ENCODE results near the gene DCDC2B. TPM values are rescaled to one million over a fixed set of nuclear protein-coding genes. Genes with fewer than 3 reads are reported as not detected.

DCDC2B gene
- total and polyA plus RNA-seq, 10 of the 15 experiments (the other 5 are each of a cell fraction or from before 2014, with no cell fraction given) = 0.12 to 0.21 (median 0.15) TPM; not detected in 7

GRCh38 chr1:32240140-32240951 lies 31.5 kb downstream of the DCDC2B start:
- in situ Hi-C loops (cut with MboI) = no loop called here
- DNase-seq (ENCODE audit: low read depth, low spot score) (no peak), FAIRE-seq (no peak), ATAC-seq (peak; percentile 81)
- Histone ChIP-seq H3K79me2 (ENCODE audit: control insufficient read depth, insufficient read depth, low read length) (no peaks in the 10 kb centered on the region), H2AFZ (ENCODE audit: control insufficient read depth, low read depth, low read length) (peak overlapping the region; percentile 89), H4K20me1 (ENCODE audit: control insufficient read depth, insufficient read depth) (no peaks in the 10 kb centered on the region), H3K27me3 (replicated peaks in 1 of 2; ENCODE audit: control insufficient read depth in 2 of 2, insufficient read depth in 2 of 2, low read length in 1 of 2) (no peaks in the 10 kb centered on the region), H3K9me3 (replicated peaks; ENCODE audit: control insufficient read depth, insufficient read depth, low read length) (no peaks in the 10 kb centered on the region), H3K9ac (ENCODE audit: control insufficient read depth, insufficient read depth, low read length) (peak overlapping the region; percentile 58), H3K4me3 (peak overlapping the region; percentile 72), H3K4me2 (ENCODE audit: control insufficient read depth, insufficient read depth) (peak overlapping the region; percentile 84), H3K36me3 (ENCODE audit: control insufficient read depth in 2 of 2, insufficient read depth in 2 of 2, low read length in 1 of 2) (no peaks in the 10 kb centered on the region), H3K4me1 (ENCODE audit: control insufficient read depth, insufficient read depth, low read length) (peaks cover 21% of the 10 kb centered on the region), H3K27ac (ENCODE audit: control insufficient read depth, insufficient read depth) (peak overlapping the region; percentile 13; the same call in 1 of the 2 replicates)
- BruUV-seq (replicated peaks) = no TSS peak
- SMC1A ChIA-PET (ENCODE audit: uncharacterized antibody, unreplicated experiment) = interaction anchor here (1.0 to 5.2 kb wide), 18 partner anchors 9 to 167 kb away, joined by 3 to 37 read pairs (median 6); partner anchors contain the start of genes BSDC1, HDAC1, IQCC and LCK
- CTCF ChIA-PET = interaction anchor here (0.5 to 6.0 kb wide), 22 partner anchors 9 to 533 kb away, joined by 3 to 50 read pairs (median 3); partner anchors contain the start of genes EIF3I, FAM167B, KPNA6 and LCK
- RAD21 ChIA-PET (ENCODE audit: unreplicated experiment) = interaction anchor here (0.7 to 3.8 kb wide), 18 partner anchors 10 to 167 kb away, joined by 3 to 34 read pairs (median 4); partner anchors contain the start of genes HDAC1, IQCC, KPNA6 and LCK
- intact Hi-C loops (cut with micrococcal nuclease; ENCODE audit: unreplicated experiment) = no loop called here
- 7% methylated on average over 54 of the region's 62 CpGs for WGBS (ENCODE audit: insufficient coverage, insufficient replicate concordance, low lambda C conversion rate, missing lambda C conversion rate)
- POLR2A ChIA-PET = interaction anchor here (0.6 to 2.0 kb wide), 13 partner anchors 10 to 438 kb away, joined by 3 to 6 read pairs (median 3); partner anchors contain the start of genes BSDC1 and LCK
- TF ChIP-seq MEF2A (IDR thresholded peaks at IDR 0.05; ENCODE audit: insufficient read depth, low read depth, low read length) (no peak), TBL1XR1 (IDR thresholded peaks at IDR 0.05; ENCODE audit: low read depth, low read length) (no peak), RAD51 (IDR thresholded peaks at IDR 0.05) (no peak), LARP7 (IDR thresholded peaks at IDR 0.05) (peak; percentile 16; the same call in 1 of the 2 replicates), MYC (IDR thresholded peaks at IDR 0.05; ENCODE audit: insufficient read depth, insufficient read length, insufficient replicate concordance, low read length, severe bottlenecking) (peak; percentile 40), CTCF (IDR thresholded peaks at IDR 0.05 in 2 of 3, conservative IDR thresholded peaks at IDR 0.05 in 1 of 3; ENCODE audit: control insufficient read depth in 2 of 3, extremely low read depth in 1 of 3, insufficient read depth in 1 of 3, low read depth in 3 of 3, low read length in 3 of 3) (peak in 2 of 3 experiments; percentile 27 to 46; a peak in 3 of 6 replicates), ZBTB40 (IDR thresholded peaks at IDR 0.05; ENCODE audit: borderline replicate concordance) (0 out of 2 replicates have a peak, but pooled peaks have one; percentile 21), IKZF2 (IDR thresholded peaks at IDR 0.05) (peak in 1 of 2 experiments; percentile 14; a peak in 1 of 4 replicates), FOXK2 (IDR thresholded peaks at IDR 0.05) (no peak), DPF2 (IDR thresholded peaks at IDR 0.05) (0 out of 2 replicates have a peak, but pooled peaks have one; percentile 23), SIN3A (IDR thresholded peaks at IDR 0.05; ENCODE audit: low read depth, low read length) (0 out of 2 replicates have a peak, but pooled peaks have one; percentile 58), NR2F1 (conservative IDR thresholded peaks at IDR 0.05) (0 out of 2 replicates have a peak, but pooled peaks have one; percentile 51), IKZF1 (conservative IDR thresholded peaks at IDR 0.05) (peak; percentile 73), BHLHE40 (IDR thresholded peaks at IDR 0.05; ENCODE audit: borderline replicate concordance in 1 of 2, low read depth in 2 of 2, low read length in 1 of 2) (peak in 1 of 2 experiments; percentile 51; a peak in 1 of 4 replicates), SPI1 (IDR thresholded peaks at IDR 0.05; ENCODE audit: borderline replicate concordance, insufficient read depth, low read depth, low read length) (0 out of 2 replicates have a peak, but pooled peaks have one; percentile 33), SMC3 (IDR thresholded peaks at IDR 0.05; ENCODE audit: borderline replicate concordance, low read length) (peak; percentile 10; the same call in 1 of the 2 replicates)

Measured in GM12878 (cell line).